SU-DHL-6 (cell line): ENCODE results near the gene C12orf43.
"Not testable (repeated sequence)": the region's sequence is repeated elsewhere in the genome, so short reads cannot be mapped to it uniquely, and the experiment has no call there.

Experiments used
- H2AFZ ChIP-seq: fragments of 200-600 bp; sonication (generic); 2 replicates; pipeline ENCODE4 v1.6.1; 2014; ENCODE audit warnings: low read depth, mild to moderate bottlenecking, moderate library complexity, mixed read lengths, antibody characterized with exemption, low read length; ENCODE audit not compliant: severe bottlenecking
- H3F3A ChIP-seq: fragments of 200-600 bp; shearing (Covaris generic); 2 replicates; pipeline ENCODE4 v1.6.0; 2016; ENCODE audit warnings: antibody characterized with exemption, mild to moderate bottlenecking; ENCODE audit not compliant: insufficient read depth
- H3K27ac ChIP-seq: fragments of 200-600 bp; sonication (generic); 2 replicates; pipeline ENCODE4 v1.5.1; 2016; ENCODE audit warnings: low read depth, mild to moderate bottlenecking, low read length, moderate library complexity, mixed read lengths
- H3K27me3 ChIP-seq: fragments of 200-600 bp; sonication (generic), shearing (Covaris generic); 2 replicates; pipeline ENCODE4 v1.6.0; 2014; ENCODE audit warnings: mild to moderate bottlenecking, low read length
- H3K36me3 ChIP-seq: fragments of 200-600 bp; sonication (generic); 2 replicates; pipeline ENCODE4 v1.6.1; 2014; ENCODE audit warnings: mild to moderate bottlenecking, low read length, mixed read lengths
- H3K4me2 ChIP-seq: fragments of 300-600, 200-600 bp; shearing (Covaris generic), sonication (generic); 2 replicates; pipeline ENCODE4 v1.6.0; 2014; ENCODE audit warnings: low read length, low read depth, mild to moderate bottlenecking; ENCODE audit not compliant: poor library complexity, severe bottlenecking
- H3K4me3 ChIP-seq: fragments of 200-600 bp; sonication (generic); 2 replicates; pipeline ENCODE4 v1.5.1; 2014; ENCODE audit warnings: antibody characterized with exemption, low read length, mild to moderate bottlenecking, mixed read lengths; ENCODE audit not compliant: insufficient read depth, poor library complexity, severe bottlenecking
- H3K79me2 ChIP-seq: fragments of 200-600 bp; sonication (generic); 2 replicates; pipeline ENCODE4 v1.6.1; 2014; ENCODE audit warnings: mild to moderate bottlenecking, low read length, moderate library complexity; ENCODE audit not compliant: insufficient read depth
- H3K9ac ChIP-seq: fragments of 200-600 bp; sonication (generic); 2 replicates; pipeline ENCODE4 v1.7.0; 2014; ENCODE audit warnings: mild to moderate bottlenecking, low read length
- H3K9me2 ChIP-seq: fragments of 200-600 bp; sonication (generic); replicated peaks from 2 replicates; pipeline ENCODE4 v1.6.1; 2014; ENCODE audit warnings: low read length; ENCODE audit not compliant: insufficient read depth
- H3K9me3 ChIP-seq: fragments of 200-600 bp; sonication (generic); 2 replicates; pipeline ENCODE4 v1.6.1; 2014; ENCODE audit warnings: low read length, mixed read lengths; ENCODE audit not compliant: insufficient read depth
- H4K20me1 ChIP-seq: fragments of 200-600 bp; sonication (generic); 2 replicates; pipeline ENCODE4 v1.6.1; 2014; ENCODE audit warnings: low read depth, mild to moderate bottlenecking, antibody characterized with exemption, low read length, moderate library complexity, mixed read lengths
- EZH2phosphoT487 ChIP-seq: fragments of 200-600 bp; sonication (generic), shearing (Covaris generic); conservative IDR thresholded peaks from 2 replicates; pipeline ENCODE4 v1.6.1; 2018; ENCODE audit warnings: mild to moderate bottlenecking, antibody characterized with exemption, low read length, moderate library complexity, mixed read lengths
- TF ChIP-seq, protein P1 (sequence below): fragments of 200-600 bp; sonication (generic); IDR thresholded peaks from one replicate; pipeline ENCODE4 v1.5.1; 2017; ENCODE audit warnings: antibody characterized with exemption, mild to moderate bottlenecking, low read length, moderate library complexity; ENCODE audit not compliant: insufficient read depth, poor library complexity, severe bottlenecking

Gene C12orf43, protein sequence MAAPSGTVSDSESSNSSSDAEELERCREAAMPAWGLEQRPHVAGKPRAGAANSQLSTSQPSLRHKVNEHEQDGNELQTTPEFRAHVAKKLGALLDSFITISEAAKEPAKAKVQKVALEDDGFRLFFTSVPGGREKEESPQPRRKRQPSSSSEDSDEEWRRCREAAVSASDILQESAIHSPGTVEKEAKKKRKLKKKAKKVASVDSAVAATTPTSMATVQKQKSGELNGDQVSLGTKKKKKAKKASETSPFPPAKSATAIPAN

DNA sequence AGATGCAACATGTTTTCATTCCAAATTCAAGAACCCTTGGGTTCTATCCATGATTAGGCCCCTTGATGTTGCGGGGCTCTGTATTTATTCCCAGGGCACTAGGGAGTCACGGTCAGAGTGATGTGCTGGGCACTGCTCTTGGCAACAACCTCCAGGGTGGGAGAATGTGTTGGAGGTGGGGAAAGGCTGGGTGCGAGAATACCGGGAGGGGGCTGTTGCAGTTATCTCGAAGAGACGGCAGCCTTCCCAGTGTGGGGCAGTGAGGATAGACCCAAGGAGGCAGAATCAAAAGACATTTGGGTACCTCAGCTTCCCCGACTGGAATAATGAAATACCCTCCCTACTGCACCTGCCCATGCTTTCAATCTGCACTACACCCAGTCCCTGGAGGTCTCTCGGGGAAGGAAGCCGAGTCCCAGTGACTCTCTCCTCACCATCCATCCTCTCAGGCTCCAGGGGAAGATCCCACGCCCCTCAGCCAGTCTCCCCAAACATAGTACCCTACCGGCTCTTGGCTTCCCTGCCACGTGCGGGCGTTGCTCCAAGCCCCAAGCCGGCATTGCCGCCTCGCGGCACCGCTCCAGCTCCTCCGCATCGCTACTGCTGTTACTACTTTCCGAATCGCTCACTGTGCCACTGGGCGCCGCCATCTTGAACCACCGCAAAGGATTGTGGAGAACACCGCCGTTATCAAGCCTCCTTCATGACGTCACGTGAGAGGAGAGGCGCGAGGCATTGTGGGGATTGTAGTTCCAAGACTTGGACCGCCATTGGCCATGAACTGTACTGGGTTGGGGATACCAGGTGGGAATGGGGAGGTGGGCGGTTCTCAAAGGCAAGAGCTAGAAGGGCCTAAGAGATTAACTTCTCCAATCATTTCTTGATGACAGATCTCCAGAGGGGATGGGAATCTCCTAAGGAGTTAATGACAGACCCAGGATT lies at the start of gene C12orf43:
TSS of gene C12orf43 (minus strand) at position 663 of the 942 bp plus-strand sequence. CDS start at position 650, 13 bp downstream.
- H3K4me3 ChIP-seq, result peak within 1 kb of the TSS; percentile 82
- H4K20me1 ChIP-seq, result no peaks in the 10 kb centered on the region
- no peak within 1 kb of the TSS for H3K27ac ChIP-seq
- H2AFZ ChIP-seq, result peak within 1 kb of the TSS; percentile 37
- H3F3A ChIP-seq, result no peaks in the 10 kb centered on the region
- no peaks in the 10 kb centered on the region for H3K27me3 ChIP-seq
- no peaks in the 10 kb centered on the region for H3K9me3 ChIP-seq
- no peak for TF ChIP-seq EZH2phosphoT487
- TF ChIP-seq, protein P1, sequence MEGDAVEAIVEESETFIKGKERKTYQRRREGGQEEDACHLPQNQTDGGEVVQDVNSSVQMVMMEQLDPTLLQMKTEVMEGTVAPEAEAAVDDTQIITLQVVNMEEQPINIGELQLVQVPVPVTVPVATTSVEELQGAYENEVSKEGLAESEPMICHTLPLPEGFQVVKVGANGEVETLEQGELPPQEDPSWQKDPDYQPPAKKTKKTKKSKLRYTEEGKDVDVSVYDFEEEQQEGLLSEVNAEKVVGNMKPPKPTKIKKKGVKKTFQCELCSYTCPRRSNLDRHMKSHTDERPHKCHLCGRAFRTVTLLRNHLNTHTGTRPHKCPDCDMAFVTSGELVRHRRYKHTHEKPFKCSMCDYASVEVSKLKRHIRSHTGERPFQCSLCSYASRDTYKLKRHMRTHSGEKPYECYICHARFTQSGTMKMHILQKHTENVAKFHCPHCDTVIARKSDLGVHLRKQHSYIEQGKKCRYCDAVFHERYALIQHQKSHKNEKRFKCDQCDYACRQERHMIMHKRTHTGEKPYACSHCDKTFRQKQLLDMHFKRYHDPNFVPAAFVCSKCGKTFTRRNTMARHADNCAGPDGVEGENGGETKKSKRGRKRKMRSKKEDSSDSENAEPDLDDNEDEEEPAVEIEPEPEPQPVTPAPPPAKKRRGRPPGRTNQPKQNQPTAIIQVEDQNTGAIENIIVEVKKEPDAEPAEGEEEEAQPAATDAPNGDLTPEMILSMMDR, result no peak
- H3K9me2 ChIP-seq, result no peaks in the 10 kb centered on the region
- peaks cover 13% of the 10 kb centered on the region for H3K79me2 ChIP-seq
- H3K4me2 ChIP-seq, result peak within 1 kb of the TSS; percentile 73
- no peaks in the 10 kb centered on the region; the same call in 1 of the 2 replicates for H3K36me3 ChIP-seq
- H3K9ac ChIP-seq, result peak within 1 kb of the TSS; percentile 73

DNA sequence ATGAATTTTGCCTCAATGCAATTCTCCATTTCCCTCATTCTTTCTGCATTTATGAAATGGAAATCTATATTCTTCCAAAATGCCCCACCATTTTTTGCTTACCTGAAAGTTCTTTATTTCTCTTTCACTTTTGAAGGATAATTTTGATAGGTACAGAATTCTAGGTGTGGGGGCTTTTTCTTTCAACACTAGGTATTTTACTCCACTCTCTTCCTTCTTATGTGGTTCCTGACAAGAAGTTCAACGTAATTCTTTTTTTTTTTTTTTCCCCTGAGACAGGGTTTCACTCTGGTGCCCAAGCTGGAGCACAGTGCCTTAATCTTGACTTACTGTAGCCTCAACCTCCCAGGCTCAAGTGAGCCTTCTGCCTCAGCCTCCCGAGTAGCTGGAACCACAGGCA lies 49.1 kb upstream of the C12orf43 start:
- H3K9me3 ChIP-seq, result no peaks in the 10 kb centered on the region
- no peaks in the 10 kb centered on the region for H3K36me3 ChIP-seq
- no peak overlapping the region for H3K9ac ChIP-seq
- H3K27me3 ChIP-seq, result no peaks in the 10 kb centered on the region
- H3F3A ChIP-seq, result no peaks in the 10 kb centered on the region
- H3K4me2 ChIP-seq, result no peak overlapping the region
- H3K27ac ChIP-seq, result no peak overlapping the region
- no peak overlapping the region for H3K4me3 ChIP-seq
- H3K9me2 ChIP-seq, result no peaks in the 10 kb centered on the region
- no peak overlapping the region for H2AFZ ChIP-seq
- H3K79me2 ChIP-seq, result no peaks in the 10 kb centered on the region
- H4K20me1 ChIP-seq, result no peaks in the 10 kb centered on the region
- no peak for TF ChIP-seq EZH2phosphoT487
- TF ChIP-seq, protein P1, result no peak

DNA sequence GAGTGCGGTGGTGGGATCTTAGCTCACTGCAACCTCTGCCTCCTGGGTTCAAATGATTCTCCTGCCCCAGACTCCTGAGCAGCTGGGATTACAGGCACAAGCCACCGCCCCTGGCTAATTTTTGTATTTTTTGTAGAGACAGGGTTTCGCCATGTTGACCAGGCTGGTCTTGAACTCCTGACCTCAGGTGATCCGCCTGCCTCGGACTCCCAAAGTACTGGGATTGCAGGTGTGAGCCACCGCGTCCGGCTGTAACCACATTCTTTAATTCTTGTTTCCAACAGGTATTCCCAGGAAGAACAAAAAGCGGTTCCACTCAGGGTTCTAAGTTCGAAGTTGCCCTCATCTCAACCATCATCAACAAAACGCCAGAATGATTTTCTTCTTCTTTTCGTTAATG lies 48.3 kb upstream of the C12orf43 start:
- H3K9me2 ChIP-seq, H3K79me2 ChIP-seq, H4K20me1 ChIP-seq, H3K9ac ChIP-seq, H3K27ac ChIP-seq, H3K9me3 ChIP-seq, H2AFZ ChIP-seq, H3K27me3 ChIP-seq, H3F3A ChIP-seq, H3K36me3 ChIP-seq, H3K4me2 ChIP-seq, H3K4me3 ChIP-seq: not testable (repeated sequence)
